Measurements from ENCODE around the gene AP3D1.
"Not testable (repeated sequence)": the region's sequence is repeated elsewhere in the genome, so short reads cannot be mapped to it uniquely, and the experiment has no call there.

The AP3D1 gene

DNA sequence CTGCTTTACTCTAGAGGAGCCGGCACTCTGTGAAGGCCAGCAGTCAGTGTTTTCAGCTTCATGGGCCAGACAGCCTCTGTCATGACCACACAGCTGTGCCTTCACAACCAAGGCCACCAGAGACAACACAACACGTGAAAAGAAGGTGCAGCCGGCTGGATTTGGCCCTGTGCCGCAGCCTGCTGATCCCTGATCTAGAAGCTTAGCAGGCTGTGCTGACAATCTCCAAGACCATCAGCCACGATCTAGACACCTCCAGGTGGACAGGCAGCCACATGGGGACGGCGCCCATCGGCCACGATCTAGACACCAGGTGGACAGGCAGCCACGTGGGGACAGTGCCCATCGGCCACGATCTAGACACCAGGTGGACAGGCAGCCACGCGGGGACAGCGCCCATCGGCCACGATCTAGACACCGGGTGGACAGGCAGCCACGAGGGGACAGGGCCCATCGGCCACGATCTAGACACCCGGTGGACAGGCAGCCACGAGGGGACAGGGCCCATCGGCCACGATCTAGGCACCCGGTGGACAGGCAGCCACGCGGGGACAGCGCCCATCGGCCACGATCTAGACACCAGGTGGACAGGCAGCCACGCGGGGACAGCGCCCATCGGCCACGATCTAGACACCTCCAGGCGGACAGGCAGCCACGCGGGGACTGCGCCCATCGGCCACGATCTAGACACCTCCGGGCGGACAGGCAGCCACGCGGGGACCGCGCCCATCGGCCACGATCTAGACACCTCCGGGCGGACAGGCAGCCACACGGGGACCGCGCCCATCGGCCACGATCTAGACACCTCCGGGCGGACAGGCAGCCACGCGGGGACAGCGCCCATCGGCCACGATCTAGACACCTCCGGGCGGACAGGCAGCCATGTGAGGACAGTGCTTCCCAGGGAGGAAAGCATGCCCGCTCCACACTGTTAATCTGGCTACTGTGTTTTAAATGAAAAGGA lies 20.1 kb downstream of the AP3D1 start:
- H3K36me3 Mint-ChIP-seq = peaks cover 32% of the 10 kb centered on the region
- H3K27ac Mint-ChIP-seq, DNase-seq, CTCF ChIA-PET, H3K27me3 Mint-ChIP-seq, H3K4me3 Mint-ChIP-seq, H3K9me3 Mint-ChIP-seq, H3K4me1 Mint-ChIP-seq: not testable (repeated sequence)

DNA sequence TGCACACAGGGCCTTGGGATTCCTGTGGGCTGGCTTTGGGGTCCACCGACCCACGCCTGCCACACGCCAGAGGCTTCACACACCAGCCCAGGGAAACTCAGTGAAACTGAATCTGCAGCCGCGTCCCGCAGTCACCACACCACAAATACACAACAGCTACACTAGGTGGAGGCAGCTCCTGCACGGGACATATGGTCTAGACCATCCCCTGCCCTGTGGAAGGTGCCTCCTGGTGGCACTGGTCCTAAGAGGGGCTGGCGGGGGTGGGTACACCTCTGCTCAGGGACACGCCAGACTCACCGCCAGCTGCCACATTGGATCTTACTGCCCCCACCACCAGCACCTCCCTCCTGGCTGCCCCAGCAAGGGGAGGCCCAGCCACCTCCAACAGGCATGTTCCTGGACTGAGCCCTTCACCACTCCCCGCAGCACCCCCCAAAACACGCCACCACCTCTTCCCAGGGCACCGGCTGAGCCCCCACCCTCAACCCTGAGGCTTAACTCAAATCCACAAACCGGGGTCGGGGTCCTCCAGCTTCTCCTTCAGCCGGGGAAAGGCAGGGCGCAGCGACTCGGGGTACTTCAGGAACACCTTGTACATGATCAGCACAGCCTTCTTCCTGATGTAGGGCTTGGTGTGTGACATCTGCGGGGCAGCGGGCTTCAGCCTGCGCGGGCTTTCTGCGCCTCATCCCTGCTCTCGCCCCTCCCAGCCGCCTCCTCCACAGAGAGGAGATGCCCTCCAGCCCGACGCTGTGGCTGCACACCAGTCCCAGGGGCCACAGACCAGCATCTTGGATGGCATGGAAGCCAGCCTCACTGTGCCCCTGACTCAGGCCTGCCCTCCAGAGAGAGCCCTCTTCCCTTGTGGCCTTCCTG lies 21.2 kb downstream of the AP3D1 start:
- H3K4me3 Mint-ChIP-seq = no peak overlapping the region
- H3K36me3 Mint-ChIP-seq = peaks cover 31% of the 10 kb centered on the region
- no peaks in the 10 kb centered on the region for H3K27me3 Mint-ChIP-seq
- DNase-seq = no peak
- no peaks in the 10 kb centered on the region for H3K4me1 Mint-ChIP-seq
- CTCF ChIA-PET = no interaction called here
- no peaks in the 10 kb centered on the region for H3K9me3 Mint-ChIP-seq
- no peak overlapping the region for H3K27ac Mint-ChIP-seq

DNA sequence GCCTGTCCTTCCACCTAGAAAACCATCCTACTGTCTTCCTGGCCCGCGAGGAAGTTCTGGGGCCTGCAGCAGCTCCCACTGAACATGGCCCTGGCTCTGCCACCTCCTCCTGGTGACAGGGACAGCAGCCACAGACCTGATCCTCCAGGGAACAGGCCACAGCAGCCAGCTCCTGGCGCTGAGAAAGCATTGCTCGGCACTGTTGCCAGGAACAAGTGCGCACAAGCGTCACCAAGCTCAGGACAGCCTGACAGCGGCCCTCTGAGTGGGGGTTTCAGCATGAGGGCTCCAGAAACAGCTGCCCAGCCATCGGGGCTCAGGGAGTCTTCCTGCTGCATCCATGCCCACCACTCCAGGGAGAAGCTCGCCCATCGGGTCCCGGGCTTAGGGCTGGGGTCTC lies 21.9 kb downstream of the AP3D1 start:
- H3K27me3 Mint-ChIP-seq = no peaks in the 10 kb centered on the region
- peaks cover 31% of the 10 kb centered on the region for H3K36me3 Mint-ChIP-seq
- CTCF ChIA-PET = no interaction called here
- no peaks in the 10 kb centered on the region for H3K9me3 Mint-ChIP-seq
- no peak overlapping the region for H3K27ac Mint-ChIP-seq
- no peaks in the 10 kb centered on the region for H3K4me1 Mint-ChIP-seq
- H3K4me3 Mint-ChIP-seq = no peak overlapping the region
- no peak for DNase-seq

DNA sequence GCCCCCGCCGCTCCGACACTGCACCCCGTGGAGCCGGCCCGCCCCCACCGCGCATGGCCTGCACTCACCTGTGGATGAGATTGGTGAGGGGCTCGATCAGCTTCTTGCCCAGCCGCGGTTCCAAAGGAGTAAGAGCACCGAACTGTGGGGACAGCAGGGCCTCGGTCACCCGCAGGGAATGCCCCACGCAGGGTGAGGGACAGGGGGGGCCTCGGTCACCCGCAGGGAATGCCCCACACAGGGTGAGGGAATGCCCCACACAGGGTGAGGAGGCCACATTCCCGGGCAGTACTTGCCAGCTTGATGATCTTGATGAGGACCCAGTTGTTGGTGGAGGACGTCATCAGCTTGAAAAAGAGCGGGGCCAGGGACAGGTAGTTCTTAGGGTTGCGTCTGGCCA lies 22.3 kb downstream of the AP3D1 start:
- no peaks in the 10 kb centered on the region for H3K9me3 Mint-ChIP-seq
- H3K4me3 Mint-ChIP-seq = no peak overlapping the region
- H3K4me1 Mint-ChIP-seq = no peaks in the 10 kb centered on the region
- DNase-seq = no peak
- H3K27ac Mint-ChIP-seq = no peak overlapping the region
- CTCF ChIA-PET = no interaction called here
- H3K36me3 Mint-ChIP-seq = peaks cover 31% of the 10 kb centered on the region
- H3K27me3 Mint-ChIP-seq = no peaks in the 10 kb centered on the region

DNA sequence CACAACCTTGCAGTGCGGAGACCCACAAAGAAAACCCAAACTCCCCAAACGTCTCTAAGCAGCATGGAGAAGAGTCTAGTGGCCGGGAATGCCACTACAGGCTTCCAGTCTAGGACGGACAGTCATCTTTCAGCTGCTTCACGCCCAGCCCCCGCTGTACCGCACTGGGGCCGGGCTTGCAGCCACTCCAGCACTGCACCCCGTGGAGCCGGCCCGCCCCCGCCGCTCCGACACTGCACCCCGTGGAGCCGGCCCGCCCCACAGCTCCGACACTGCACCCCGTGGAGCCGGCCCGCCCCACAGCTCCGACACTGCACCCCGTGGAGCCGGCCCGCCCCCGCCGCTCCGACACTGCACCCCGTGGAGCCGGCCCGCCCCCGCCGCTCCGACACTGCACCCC lies 23.1 kb downstream of the AP3D1 start:
- H3K36me3 Mint-ChIP-seq = peaks cover 30% of the 10 kb centered on the region
- CTCF ChIA-PET, H3K27ac Mint-ChIP-seq, H3K4me3 Mint-ChIP-seq, DNase-seq, H3K9me3 Mint-ChIP-seq, H3K27me3 Mint-ChIP-seq, H3K4me1 Mint-ChIP-seq: not testable (repeated sequence)

DNA sequence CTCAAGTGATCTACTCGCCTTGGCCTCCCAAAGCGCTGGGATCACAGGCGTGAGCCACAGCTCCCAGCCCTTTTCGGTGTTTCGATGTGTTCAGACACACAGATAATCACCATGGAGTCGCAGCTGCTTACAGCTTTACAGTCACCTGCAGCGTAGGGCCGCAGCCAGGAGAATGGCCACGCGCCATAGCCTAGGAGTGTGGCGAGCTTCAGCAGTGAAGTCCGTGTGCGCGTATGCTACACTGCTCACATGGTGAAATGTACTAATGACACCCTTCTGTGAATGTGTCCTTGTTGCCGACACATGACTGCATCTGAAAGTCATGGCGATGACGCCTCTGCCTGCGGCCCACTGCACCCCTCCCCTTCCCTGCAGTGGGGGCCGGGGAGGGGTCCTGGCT lies 23.6 kb downstream of the AP3D1 start:
- no peak for DNase-seq
- CTCF ChIA-PET = no interaction called here
- H3K4me3 Mint-ChIP-seq = no peak overlapping the region
- no peaks in the 10 kb centered on the region for H3K9me3 Mint-ChIP-seq
- no peak overlapping the region for H3K27ac Mint-ChIP-seq
- H3K27me3 Mint-ChIP-seq = no peaks in the 10 kb centered on the region
- no peaks in the 10 kb centered on the region for H3K4me1 Mint-ChIP-seq
- H3K36me3 Mint-ChIP-seq = peaks cover 29% of the 10 kb centered on the region

DNA sequence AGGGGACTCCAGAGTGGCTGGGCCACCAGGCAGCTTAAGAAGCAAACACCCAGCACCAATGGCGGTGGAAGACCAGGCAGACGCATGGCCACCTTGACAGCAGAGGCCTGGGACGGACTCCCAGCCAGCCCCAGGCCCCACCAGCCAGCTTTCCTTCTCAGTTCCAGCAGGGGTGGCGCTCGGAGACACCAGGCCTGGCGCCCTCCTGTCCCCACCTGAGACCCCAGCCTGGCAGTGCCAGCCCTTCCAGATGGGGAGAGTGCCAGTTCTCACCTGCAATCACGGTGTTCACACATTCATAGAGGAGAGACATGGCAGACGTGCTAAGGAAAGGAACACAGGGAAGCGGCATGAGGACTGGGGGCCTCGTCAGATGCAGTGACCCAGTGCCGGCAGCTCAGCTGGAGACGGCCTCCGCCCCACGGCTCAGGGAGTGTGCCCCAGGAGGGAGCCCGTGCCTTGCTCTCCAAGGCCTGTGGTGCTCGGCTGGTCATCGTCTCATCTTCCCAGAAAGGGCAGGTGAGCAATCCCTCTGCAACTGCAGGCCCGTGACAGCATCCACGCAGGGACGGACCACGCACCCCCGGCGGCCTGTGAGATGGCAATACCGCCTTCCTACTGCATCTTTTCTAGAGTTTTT lies 24.4 kb downstream of the AP3D1 start:
- no peaks in the 10 kb centered on the region for H3K27me3 Mint-ChIP-seq
- H3K9me3 Mint-ChIP-seq = no peaks in the 10 kb centered on the region
- DNase-seq = no peak
- CTCF ChIA-PET = no interaction called here
- no peaks in the 10 kb centered on the region for H3K4me1 Mint-ChIP-seq
- H3K36me3 Mint-ChIP-seq = peaks cover 26% of the 10 kb centered on the region
- no peak overlapping the region for H3K27ac Mint-ChIP-seq
- H3K4me3 Mint-ChIP-seq = no peak overlapping the region

DNA sequence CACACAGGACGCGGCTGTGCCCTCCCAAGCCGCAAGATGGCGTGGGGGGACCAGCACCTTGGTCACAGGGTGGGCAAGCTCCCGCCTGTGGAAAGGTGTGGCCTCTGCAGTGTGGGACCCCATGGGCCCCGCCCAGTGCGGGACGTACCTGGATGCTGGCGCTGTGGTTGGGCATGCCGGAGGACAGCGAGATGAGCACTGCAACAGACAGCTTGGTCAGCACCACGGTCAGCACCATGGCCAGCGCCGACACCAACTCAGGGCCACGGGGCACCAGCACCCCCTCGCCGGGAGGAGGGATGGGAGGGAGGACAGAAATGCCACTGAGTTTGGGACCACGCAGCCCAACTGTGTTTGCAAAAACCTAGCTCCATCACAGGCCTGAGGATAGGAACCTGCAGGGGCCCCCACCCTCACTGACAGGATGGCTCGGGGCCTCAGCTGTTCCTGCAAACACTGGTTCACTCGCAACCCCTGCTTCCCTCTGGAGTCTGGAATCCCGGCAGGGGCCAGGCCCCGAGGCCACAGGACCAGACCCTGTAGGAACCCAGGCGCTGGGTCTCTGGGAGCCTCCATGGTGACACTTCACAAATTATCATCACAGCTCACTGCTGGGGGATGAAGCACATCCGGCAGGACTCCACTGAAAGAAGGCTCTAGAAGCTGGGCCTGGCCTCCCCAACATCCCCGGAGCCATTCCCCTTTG lies 27.5 kb downstream of the AP3D1 start:
- Mint-ChIP-seq H3K4me1 (no peaks in the 10 kb centered on the region), H3K4me3 (no peak overlapping the region), H3K27me3 (no peaks in the 10 kb centered on the region), H3K36me3 (peaks cover 29% of the 10 kb centered on the region), H3K27ac (no peak overlapping the region), H3K9me3 (no peaks in the 10 kb centered on the region)
- CTCF ChIA-PET = interaction anchor here (1.1 kb wide), 1 partner anchor 14 kb away, joined by 3 read pairs; no protein-coding TSS in a partner anchor
- peak; percentile 52 for DNase-seq

DNA sequence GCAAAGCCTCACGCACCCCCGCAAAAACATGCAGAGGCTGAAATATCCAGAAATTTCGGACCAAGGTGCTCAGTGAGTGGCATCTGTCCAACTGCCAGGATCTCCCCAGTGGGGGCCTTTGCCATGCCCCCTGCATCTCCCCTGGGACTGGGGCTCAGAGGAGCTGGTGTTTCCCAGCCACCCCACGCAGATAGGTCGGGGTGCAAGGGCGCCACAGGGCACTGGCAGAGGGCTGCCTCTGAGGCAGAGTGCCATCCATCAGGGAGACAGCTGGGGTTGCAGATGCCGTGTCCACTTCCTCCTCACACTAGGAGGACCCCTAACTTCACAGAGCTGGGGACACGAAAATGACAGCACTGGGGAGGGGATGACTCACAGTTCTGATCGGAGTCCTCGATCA lies 28.4 kb downstream of the AP3D1 start:
- no peak overlapping the region for H3K27ac Mint-ChIP-seq
- no peaks in the 10 kb centered on the region for H3K9me3 Mint-ChIP-seq
- CTCF ChIA-PET = interaction anchor here (0.6 kb wide), 1 partner anchor 103 kb away, joined by 3 read pairs; no protein-coding TSS in a partner anchor
- no peaks in the 10 kb centered on the region for H3K4me1 Mint-ChIP-seq
- DNase-seq = no peak
- H3K4me3 Mint-ChIP-seq = no peak overlapping the region
- peaks cover 37% of the 10 kb centered on the region for H3K36me3 Mint-ChIP-seq
- no peaks in the 10 kb centered on the region for H3K27me3 Mint-ChIP-seq

DNA sequence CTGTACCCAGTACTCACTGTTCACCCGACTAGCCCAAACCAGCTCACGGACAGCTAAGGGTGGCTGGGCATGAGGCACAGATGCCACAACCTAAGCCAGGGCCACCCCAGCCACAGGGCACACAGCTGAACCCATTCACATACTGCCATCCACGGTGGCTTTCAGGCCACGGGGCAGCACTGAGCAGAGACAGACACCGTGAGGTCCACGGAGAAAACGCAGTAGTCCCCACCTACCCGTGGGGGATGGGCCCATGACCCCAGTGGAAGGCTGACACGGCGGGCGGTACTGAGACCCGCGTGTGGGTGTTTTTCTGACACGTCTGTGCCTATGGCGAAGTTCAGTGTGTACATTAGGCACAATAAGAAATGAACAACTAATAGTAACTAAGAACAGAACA lies 29.1 kb downstream of the AP3D1 start:
- CTCF ChIA-PET = no interaction called here
- Mint-ChIP-seq H3K4me1 (no peaks in the 10 kb centered on the region), H3K27me3 (no peaks in the 10 kb centered on the region), H3K36me3 (peaks cover 36% of the 10 kb centered on the region), H3K4me3 (no peak overlapping the region), H3K27ac (no peak overlapping the region), H3K9me3 (no peaks in the 10 kb centered on the region)
- no peak for DNase-seq

DNA sequence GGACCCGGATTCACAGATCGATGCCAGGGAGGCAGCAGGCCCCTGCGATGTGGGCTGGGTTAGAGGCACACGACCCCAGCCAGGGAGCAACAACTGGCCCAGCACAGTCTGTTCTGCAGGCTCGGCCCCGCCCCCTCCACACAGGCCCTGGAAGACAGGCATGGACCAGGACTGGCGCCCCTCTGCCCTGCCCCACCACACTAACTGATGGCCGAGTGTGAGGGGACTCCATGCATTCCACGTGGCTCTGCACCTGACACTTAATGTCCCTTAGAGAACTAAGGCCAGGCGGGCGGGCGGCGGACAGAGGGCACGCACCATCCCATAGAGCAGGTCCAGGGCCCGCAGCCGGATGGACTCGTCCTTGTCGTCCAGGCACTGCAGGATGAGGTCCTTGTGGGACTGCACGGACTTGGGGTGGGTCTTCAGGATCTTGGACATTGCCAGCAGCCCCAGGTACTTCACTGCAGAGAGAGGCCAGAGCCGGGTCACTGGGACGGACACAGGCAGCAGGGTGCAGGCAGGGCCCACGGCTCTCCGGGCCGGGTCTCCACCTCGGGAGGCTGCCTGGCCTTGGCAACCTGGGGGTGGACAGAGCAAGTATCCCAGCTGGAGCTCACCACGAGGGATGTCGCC lies 29.8 kb downstream of the AP3D1 start:
- Mint-ChIP-seq H3K4me1 (no peaks in the 10 kb centered on the region), H3K4me3 (no peak overlapping the region), H3K9me3 (no peaks in the 10 kb centered on the region), H3K36me3 (peaks cover 36% of the 10 kb centered on the region), H3K27me3 (no peaks in the 10 kb centered on the region), H3K27ac (no peak overlapping the region)
- no peak for DNase-seq
- CTCF ChIA-PET = no interaction called here

DNA sequence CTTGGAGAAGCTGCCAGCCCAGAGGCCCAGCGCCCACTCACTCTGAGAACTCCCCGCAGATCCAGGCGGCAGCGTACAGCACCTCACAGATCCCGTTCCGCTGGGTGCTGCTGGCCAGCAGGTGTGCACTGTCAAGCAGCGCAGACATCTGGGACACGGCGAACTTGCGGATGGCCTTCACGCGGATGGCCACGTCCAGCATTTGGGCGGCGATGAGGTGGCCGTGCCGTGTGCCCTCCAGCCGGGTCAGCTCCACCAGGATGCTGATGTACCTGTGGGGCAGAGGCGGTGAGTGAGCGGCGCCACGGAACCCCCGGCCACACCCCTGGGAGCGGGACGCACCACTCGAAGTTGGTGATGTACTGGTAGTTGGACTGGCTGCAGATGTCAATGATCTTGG lies 30.5 kb downstream of the AP3D1 start:
- Mint-ChIP-seq H3K36me3 (peaks cover 32% of the 10 kb centered on the region), H3K27ac (no peak overlapping the region), H3K9me3 (no peaks in the 10 kb centered on the region), H3K4me3 (no peak overlapping the region), H3K27me3 (no peaks in the 10 kb centered on the region), H3K4me1 (no peaks in the 10 kb centered on the region)
- CTCF ChIA-PET = no interaction called here
- no peak for DNase-seq

DNA sequence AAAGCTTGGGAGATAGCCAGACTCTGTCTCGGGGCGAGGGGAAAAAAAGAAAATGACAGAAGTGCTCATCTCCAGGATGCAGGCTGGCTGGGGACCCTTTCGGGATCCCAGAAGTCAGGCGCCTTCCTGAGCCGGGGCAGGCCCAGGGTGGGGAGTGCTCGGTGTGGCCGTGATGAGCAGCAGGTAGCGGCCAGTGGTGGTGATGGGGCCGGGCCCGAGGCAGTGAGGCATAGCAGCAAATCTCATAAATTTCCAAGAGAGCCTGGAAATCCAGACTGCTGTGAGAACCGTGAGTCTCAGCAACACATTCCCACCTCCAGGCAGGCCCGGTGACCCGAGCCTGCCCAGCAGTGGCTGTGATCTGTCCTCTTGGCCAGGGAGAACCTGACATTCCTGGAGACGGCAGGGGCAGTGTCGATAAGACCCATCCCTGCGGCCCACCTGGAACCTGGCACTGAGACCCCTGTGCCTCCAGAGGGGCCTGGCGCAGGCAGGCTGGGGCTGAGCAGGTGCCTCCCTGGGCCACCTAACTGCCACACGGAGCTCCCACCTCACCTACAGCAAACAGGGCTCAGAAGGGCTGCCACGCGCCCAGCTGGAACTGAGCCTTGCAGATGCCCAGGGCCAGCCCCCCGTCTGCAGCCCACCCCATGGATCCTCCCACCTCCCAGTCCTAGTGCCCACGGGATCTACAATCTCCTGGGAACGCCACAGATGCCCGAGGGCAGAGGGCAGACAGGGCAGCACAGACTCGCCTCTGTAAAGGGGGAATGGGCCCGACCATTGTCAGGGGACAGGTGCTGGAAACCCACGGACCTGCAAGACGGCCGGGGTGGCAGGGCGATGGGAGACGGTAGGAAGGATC lies 31.2 kb downstream of the AP3D1 start:
- Mint-ChIP-seq H3K27me3 (no peaks in the 10 kb centered on the region), H3K9me3 (no peaks in the 10 kb centered on the region), H3K4me3 (no peak overlapping the region), H3K4me1 (no peaks in the 10 kb centered on the region), H3K36me3 (peaks cover 34% of the 10 kb centered on the region), H3K27ac (no peak overlapping the region)
- CTCF ChIA-PET = no interaction called here
- DNase-seq = no peak

All from activated naive CD4-positive, alpha-beta T cell treated with anti-CD3 and anti-CD28 coated beads, Interleukin-2, amount 10 ng/mL, durations not matched to agents 7 days and 5 days (primary cell).